Measurements from ENCODE around the gene NXN.
"Not testable (repeated sequence)": the region's sequence is repeated elsewhere in the genome, so short reads cannot be mapped to it uniquely, and the experiment has no call there.

Gene NXN

DNA sequence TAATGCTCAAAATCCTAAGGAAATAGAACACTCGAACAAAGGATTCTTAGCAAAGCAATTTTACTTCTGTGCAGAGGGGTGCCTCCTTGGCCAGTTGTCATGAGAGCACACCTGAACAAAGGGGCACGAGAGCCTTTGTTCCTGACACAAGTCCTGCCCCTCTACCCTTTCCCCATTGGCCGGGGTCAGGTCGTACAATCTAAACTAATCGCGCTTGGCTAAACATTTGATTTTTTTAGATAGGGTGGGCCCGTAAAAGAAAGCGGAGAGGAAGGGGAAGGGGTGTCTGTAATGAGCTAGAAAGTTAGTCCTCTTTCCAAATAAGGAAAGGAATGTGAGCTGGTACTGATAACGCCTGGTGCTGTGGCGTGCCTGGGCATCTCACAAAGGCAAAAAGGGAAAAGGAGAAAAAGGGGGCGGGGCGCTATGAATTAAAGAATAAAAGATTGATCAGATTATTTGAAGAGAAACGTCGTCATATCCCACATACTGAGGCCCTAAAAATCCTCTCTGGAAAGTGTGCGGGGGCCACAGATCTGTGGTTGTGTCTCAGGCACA, 223.5 kb downstream of the NXN start:
- H3K4me1 Mint-ChIP-seq (ENCODE audit: low read depth) = peaks cover 15% of the 10 kb centered on the region
- peaks cover 45% of the 10 kb centered on the region for H3K36me3 Mint-ChIP-seq (ENCODE audit: low read depth)
- not testable (repeated sequence) for H3K27ac Mint-ChIP-seq, H3K4me3 Mint-ChIP-seq, H3K9me3 Mint-ChIP-seq, H3K27me3 Mint-ChIP-seq

DNA sequence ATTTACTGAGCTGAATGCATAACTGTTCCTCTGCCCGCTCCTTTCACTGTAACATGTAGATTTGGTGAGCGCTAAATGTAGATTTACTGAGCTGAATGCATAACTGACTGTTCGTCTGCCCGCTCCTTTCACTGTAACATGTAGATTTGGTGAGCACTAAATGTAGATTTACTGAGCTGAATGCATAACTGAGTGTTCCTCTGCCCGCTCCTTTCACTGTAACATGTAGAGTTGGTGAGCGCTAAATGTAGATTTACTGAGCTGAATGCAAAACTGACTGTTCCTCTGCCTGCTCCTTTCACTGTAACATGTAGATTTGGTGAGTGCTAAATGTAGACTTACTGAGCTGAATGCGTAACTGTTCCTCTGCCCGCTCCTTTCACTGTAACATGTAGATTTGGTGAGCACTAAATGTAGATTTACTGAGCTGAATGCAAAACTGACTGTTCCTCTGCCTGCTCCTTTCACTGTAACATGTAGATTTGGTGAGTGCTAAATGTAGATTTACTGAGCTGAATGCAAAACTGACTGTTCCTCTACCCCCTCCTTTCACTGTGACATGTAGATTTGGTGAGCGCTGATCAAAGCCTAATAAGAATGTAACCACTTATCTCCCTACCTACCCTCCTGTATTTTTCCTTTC, 224.1 kb downstream of the NXN start:
- H3K4me3 Mint-ChIP-seq, H3K27ac Mint-ChIP-seq, H3K27me3 Mint-ChIP-seq, H3K9me3 Mint-ChIP-seq: not testable (repeated sequence)
- Mint-ChIP-seq H3K36me3 (ENCODE audit: low read depth) (peaks cover 45% of the 10 kb centered on the region), H3K4me1 (ENCODE audit: low read depth) (peaks cover 22% of the 10 kb centered on the region)

DNA sequence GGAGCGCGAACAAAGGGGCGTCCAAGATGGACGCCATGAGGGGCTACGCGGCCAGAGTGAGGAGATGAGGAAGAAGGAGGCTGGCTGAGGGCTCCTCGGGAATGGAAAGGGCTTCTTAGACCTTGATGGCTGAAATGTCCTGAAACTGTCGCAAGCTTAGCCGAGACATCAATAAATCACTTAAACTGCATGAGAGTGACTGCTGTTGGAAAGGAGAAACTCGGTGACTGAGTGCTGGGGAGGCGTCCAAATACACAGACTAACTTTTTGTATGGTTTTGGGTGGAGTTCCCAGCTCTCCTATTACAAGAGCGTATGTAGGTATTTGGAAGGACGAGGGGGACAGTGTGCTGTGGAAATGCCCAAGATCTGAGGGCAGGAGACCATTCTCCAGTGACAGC, 226.2 kb downstream of the NXN start:
- Mint-ChIP-seq H3K9me3 (peaks cover 4% of the 10 kb centered on the region), H3K36me3 (ENCODE audit: low read depth) (peaks cover 45% of the 10 kb centered on the region), H3K4me3 (peak overlapping the region; percentile 70), H3K4me1 (ENCODE audit: low read depth) (peaks cover 33% of the 10 kb centered on the region), H3K27ac (peak overlapping the region; percentile 75), H3K27me3 (no peaks in the 10 kb centered on the region)

DNA sequence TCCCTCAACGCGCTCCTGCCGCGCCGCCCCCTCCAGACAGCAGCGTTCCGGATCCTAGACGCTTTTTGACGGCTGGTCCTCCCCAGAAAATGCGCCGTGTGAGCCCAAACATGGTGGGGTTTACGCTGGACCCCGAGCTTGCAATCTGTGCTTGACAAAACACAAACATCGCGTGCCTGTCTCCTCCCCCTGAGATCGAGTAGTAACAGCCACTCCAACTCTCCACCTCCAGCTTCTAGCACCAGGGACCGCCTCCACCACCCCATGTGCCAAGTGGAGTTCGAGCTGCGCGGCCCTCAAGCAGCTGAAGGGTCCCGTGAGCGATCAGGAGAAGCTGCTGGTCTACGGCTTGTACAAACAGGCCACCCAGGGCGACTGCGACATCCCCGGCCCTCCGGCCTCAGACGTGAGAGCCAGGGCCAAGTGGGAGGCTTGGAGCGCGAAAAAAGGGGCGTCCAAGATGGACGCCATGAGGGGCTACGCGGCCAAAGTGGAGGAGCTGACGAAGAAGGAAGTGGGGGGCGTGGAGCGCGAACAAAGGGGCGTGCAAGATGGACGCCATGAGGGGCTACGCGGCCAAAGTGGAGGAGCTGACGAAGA, 226.9 kb downstream of the NXN start:
- Mint-ChIP-seq H3K9me3 (peaks cover 4% of the 10 kb centered on the region), H3K36me3 (ENCODE audit: low read depth) (peaks cover 52% of the 10 kb centered on the region), H3K4me1 (ENCODE audit: low read depth) (peaks cover 33% of the 10 kb centered on the region), H3K27ac (peak overlapping the region; percentile 92), H3K4me3 (peak overlapping the region; percentile 99), H3K27me3 (no peaks in the 10 kb centered on the region)

DNA sequence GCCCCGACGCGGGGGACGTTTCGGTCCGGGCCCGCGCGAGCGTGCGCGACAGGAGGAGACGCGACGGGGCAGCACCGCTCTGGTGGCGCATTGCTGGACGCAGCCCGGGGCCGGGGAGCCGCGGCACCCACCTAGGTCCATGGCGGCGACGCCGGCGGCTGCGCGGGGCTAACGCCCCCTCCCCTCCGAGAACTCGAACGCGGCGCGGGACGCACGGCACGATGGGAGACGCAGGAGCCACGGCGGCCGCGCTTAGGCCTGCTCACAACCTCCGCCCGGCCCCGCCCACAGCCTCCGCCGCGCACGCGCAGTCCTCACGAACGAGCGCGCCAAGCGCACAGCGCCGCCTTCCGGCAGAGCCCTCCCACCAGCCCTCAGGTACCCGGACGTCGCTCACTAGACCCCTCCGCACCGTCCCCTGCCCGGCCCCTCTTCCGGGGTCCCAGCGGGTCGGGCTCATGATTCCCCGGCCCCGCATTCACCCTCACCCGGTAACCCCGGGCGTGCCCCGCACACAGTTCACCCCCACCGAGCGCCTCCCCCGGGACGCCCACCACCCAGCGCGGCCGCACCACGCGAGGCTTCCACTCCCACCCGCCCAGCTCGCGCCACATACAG, 227.5 kb downstream of the NXN start, which contains the start of gene GEMIN4:
Gene GEMIN4 (minus strand): TSS at position 263 of the 618 bp plus-strand sequence. CDS start 122 bp downstream, at position 141.
- H3K9me3 Mint-ChIP-seq = peaks cover 4% of the 10 kb centered on the region
- H3K36me3 Mint-ChIP-seq (ENCODE audit: low read depth) = peaks cover 49% of the 10 kb centered on the region
- H3K4me1 Mint-ChIP-seq (ENCODE audit: low read depth) = peaks cover 33% of the 10 kb centered on the region
- peak within 1 kb of the TSS; percentile 99 for H3K4me3 Mint-ChIP-seq
- peak within 1 kb of the TSS; percentile 98 for H3K27ac Mint-ChIP-seq
- H3K27me3 Mint-ChIP-seq = no peaks in the 10 kb centered on the region

DNA sequence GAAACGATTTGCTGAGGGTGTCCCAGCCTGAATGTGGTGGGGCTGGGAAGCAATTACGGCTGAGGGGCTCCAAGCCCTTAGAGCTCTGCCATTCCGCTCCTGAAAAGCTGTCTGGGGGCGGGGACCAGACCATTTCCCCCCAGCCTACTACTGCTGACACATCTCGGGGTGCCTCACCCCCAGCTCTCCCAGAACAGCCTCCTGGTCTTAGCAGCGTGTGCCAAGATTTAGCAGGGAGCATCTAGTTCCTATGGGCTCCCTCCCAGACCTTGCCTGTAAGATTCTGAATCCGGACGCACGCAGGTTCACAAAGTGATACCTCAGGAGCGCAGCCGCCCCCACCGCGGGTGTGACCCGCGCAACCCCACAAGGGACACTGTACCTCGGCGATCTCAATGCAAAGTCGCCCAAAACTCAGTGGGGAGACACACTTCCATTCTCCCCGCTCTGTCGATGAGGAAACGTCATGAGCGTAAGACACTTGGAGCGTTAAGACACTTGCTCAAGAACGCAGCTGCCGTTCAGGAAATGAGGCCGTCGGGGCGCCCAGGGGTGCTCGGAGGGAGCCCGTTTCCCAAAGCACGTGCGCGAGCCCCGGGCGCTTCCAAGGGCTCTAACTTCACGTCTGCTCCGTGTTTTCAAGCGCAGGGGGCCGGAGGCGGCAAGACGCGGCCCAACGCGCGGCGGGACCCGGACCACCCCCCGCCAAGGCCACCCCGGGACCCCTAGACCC, 228.1 kb downstream of the NXN start:
- H3K27ac Mint-ChIP-seq = peak overlapping the region; percentile 98
- peaks cover 4% of the 10 kb centered on the region for H3K9me3 Mint-ChIP-seq
- H3K4me3 Mint-ChIP-seq = peak overlapping the region; percentile 99
- H3K4me1 Mint-ChIP-seq (ENCODE audit: low read depth) = peaks cover 33% of the 10 kb centered on the region
- H3K27me3 Mint-ChIP-seq = no peaks in the 10 kb centered on the region
- H3K36me3 Mint-ChIP-seq (ENCODE audit: low read depth) = peaks cover 48% of the 10 kb centered on the region

DNA sequence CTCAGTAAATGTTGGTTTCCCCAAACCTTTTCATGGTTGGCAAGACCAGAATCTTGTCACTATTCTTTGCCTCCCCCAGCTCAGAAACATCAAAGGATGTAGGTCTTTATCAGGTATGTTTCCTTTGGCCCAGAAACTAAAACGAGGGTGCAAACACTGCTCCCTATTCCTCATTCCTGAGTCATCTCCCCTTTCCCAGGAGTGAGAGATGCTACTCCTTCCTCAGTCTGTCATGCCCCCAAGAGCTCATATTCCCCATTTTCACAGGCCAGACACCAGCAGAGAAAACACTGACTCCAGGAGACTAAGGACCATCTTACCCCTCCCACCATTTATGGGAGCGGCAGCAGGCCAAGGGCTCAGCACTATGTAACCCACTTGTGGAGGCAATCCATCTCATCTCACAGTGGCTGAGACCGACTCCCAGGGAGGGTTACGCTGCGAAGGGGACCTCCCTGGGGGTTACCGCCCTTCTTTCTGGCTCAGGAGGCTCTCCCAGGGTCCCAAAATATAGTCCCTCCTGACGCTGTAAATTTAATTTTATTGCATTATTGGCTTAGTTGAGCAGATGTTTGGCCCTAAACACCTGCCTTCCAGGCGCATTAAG, 229.0 kb downstream of the NXN start:
- peak overlapping the region; percentile 98 for H3K27ac Mint-ChIP-seq
- H3K27me3 Mint-ChIP-seq = no peaks in the 10 kb centered on the region
- H3K4me3 Mint-ChIP-seq = peak overlapping the region; percentile 99
- peaks cover 38% of the 10 kb centered on the region for H3K4me1 Mint-ChIP-seq (ENCODE audit: low read depth)
- peaks cover 4% of the 10 kb centered on the region for H3K9me3 Mint-ChIP-seq
- peaks cover 47% of the 10 kb centered on the region for H3K36me3 Mint-ChIP-seq (ENCODE audit: low read depth)

DNA sequence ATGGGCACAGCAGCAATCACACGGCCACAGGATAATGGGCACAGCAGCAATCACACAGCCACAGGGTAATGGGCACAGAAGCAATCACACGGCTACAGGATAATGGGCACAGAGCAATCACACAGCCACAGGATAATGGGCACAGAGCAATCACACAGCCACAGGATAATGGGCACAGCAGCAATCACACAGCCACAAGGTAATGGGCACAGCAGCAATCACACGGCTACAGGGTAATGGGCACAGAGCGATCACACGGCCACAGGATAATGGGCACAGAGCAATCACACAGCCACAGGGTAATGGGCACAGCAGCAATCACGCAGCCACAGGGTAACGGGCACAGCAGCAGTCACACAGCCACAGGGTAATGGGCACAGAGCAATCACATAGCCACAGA, 230.2 kb downstream of the NXN start:
- H3K27me3 Mint-ChIP-seq, H3K9me3 Mint-ChIP-seq: not testable (repeated sequence)
- Mint-ChIP-seq H3K4me1 (ENCODE audit: low read depth) (peaks cover 38% of the 10 kb centered on the region), H3K36me3 (ENCODE audit: low read depth) (peaks cover 58% of the 10 kb centered on the region), H3K4me3 (peak overlapping the region; percentile 99), H3K27ac (peak overlapping the region; percentile 80)
